SK-MEL-5 (cell line): ENCODE results near the gene UBE2R2. TPM values are rescaled to one million over a fixed set of nuclear protein-coding genes. Genes with fewer than 3 reads are reported as not detected.
"Not testable (repeated sequence)": the region's sequence is repeated elsewhere in the genome, so short reads cannot be mapped to it uniquely, and the experiment has no call there.

Experiments used
- DNase-seq: peaks from one replicate; pipeline ENCODE4 v3.0.0-alpha.2; 2016; ENCODE audit warnings: low read depth, low spot score
- in situ Hi-C: cut with HindIII; loops from 2 replicates; pipeline ENCODE4 v1.10.0; 2016; ENCODE audit warnings: low sequenced_read_pairs, high pct_unique_total_duplicates, low pct_unique_long_range_greater_than_20kb
- small RNA-seq, 2 experiments: library from RNA; depleted of rRNA; stranded (forward); fragments of <200 nt; gene quantifications; one replicate each; pipeline ENCODE3, GENCODE V24; 2014
- total RNA-seq: library from RNA; depleted of rRNA; stranded (reverse); fragments of >200 nt; shearing (Covaris generic); gene quantifications from 2 replicates; pipeline ENCODE4 v1.2.3, GENCODE V29; 2014; rRNA removed

UBE2R2 gene
- total RNA-seq, 1 experiment from 2014 or later, result 12.5 TPM

DNA sequence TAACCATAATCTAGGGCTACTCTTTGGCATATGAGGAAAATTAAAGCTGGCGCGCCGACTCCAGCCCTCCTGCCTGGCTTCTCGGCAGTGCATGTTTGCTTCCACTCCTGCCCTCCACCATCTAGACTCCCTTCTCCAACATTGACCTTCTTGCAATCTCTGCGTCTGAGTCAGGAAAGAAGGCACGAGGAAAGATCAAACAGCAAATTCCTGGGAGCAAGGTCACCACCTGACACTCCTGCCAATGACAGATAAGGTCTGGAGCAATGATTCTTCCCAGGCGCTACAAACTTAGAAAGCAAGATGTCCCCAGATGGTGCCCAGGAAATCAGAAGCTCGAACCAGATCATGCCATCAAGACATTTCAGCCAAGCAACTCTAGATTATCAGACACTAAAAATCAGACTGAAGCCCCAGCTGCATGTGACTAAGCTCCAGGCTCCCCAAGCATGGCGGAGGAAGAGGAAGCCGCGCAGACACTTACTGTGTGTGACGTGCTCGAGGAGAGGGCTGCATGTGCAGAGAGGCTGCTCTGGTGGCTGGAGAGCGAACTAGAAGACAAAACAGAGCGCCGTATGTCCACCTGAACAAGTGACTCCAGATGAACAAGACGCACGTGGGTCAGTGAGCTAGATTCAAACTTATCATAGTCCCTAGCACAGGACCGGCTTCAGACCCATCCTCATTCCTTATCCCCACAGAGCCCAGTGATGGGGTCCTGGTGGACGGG lies 115.3 kb downstream of the UBE2R2 start:
- no peak for DNase-seq
- in situ Hi-C loops, result no loop called here

DNA sequence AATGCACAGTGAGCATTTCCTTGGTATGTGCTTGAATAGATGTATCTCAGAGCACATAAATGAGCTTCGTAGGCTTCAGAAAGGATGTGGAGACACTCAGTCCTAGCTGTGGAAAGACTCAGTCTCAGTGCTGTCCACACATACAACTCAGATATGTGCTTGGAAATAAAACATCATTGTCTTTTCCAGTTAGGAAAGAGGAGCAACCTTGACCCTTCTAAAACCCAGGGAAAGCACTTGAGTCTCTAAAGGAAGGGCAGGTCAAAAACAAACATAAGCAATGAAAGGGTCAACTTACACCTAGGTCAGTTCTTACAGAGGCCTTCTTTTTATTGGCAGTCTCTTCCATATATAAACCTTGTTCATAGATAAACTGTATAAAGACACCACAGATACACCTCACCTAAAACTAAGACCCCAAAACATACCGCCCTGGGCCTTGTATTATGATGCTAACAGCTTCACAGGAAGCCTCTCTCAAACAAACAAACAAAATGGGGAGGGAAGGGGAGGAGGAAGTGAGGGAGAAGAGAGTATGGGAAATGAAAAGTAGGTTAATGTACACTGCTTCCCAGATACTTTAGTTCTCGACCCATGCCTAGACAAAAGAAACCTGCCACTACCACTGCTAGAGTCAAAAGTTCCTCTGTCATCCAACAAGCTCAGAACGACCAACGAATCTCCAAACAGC lies 117.4 kb downstream of the UBE2R2 start:
- no peak for DNase-seq
- in situ Hi-C loops, result no loop called here

DNA sequence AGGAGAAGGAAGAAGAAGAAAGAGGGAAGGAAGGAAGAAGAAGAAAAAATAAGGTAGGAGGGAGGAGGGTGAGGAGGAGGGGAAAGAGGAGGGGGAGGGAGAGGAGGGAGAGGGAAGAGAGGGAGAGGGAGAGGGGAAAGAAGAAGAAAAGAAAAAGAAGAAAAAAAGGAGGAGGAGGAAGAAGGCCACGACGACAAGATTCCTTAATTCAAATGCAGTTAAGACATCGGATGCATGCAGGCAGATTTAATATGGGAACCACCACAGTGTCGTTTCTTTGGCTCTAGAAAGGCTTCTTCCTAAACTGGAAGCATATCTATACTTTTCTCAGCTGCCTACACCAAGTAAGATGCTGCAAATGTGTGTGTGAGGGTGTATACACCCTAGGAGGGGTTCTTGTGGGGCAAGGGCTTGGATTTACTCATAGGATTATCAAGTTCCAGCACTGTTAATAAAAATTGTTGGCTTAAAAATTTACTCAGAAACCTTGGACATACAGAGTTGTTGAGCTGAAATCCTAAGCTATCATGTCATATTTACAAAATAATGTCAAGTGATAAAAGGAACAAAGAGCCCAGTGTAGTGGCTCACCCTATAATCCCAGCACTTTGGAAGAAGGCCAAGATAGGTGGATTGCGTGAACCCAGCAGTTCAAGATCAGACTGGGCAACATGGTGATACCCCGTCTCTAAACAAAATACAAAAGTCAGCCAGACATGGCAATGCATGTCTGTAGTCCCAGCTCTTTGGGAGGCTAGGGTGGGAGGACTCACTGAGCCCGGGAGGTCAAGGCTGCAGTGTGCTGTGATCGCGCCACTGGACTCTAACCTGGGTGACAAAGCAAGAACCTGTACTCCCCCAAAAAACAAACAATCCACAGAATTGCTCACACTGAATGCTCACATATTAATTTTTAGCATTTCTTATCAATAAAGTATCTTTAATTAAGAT lies 123.2 kb downstream of the UBE2R2 start:
- peak; percentile 41 for DNase-seq
- in situ Hi-C loops, result no loop called here

DNA sequence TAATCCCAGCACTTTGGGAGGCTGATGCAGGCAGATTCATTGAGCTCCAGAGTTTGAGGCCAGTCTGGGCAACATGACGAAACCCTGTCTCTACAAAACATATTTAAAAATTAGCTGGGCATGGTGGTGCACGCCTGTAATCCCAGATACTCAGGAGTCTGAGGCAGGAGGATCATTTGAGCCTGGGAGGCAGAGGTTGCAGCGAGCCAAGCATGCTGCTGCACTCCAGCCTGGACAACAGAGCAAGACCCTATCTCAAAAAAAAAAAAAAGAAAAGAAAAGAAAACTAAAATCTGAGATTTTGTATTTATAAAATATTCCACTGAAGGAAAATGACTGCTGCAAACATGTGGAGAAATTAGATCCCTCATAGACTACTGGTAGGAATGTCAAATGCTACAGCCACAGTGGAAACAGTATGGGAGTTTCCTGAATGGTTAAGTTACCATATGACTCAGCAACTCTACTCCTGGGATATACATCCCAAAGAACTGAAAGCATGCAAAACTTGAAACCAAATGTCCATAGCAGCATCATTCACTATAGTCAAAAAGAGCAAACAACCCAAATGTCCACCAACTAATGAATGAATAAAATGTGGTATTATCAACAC lies 125.6 kb downstream of the UBE2R2 start:
- in situ Hi-C loops, result no loop called here
- peak; percentile 20 for DNase-seq

DNA sequence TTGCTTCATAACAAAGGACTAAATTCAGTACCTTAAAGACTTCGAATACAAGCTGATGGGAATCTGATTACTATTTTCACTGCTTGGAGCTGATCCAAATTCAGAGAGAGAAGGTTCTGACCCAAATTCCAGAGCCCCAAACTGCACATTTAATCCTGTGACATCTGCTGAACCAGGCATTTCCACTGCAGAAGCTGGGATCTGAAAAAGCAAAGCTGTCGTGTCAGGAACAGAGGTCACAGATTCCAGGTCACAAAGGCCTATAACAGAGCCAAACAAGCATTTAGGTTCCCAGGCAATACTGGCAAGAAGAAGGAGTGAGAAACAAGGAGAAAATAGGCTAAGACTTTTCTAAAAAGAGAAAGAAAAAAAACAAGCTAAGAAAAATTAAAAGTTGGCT lies 126.4 kb downstream of the UBE2R2 start:
- in situ Hi-C loops, result no loop called here

DNA sequence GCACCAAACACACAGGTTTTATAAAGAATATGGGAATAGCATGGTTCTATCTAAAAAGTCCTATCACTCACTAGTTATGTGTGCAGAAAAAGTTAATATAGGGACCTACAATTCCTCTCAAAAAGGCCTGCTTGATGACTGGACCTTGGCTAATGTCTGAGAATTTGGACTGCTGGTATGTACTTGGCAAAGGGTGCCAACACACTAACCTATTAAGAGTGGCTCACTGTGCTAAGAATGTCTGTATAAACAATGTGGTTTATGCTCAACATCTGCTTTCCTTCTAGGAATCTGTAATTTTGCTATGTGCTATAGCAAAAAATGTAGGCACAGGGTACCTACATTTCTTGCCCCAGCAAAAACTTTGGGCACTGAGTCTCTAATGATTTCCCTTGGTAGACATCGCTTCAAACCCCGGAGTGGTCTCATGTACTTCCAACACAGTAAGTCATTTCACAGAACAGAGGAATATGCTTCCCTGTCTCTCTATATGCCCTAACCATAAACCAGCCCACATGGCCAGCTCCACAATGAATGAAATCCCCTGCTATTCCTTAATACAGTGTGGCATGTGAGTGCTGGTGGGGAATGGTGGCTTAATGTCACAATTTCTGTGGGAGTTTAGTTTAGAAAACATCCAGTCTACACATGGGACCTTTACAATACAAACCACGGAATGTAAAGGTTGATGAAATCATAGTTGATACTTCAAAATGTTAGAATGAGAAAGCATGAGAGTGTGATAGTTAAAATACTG lies 130.0 kb downstream of the UBE2R2 start:
- DNase-seq, result no peak
- in situ Hi-C loops, result no loop called here

More for the DNA sequence above, 126.4 kb downstream of the UBE2R2 start:
- no peak for DNase-seq

DNA sequence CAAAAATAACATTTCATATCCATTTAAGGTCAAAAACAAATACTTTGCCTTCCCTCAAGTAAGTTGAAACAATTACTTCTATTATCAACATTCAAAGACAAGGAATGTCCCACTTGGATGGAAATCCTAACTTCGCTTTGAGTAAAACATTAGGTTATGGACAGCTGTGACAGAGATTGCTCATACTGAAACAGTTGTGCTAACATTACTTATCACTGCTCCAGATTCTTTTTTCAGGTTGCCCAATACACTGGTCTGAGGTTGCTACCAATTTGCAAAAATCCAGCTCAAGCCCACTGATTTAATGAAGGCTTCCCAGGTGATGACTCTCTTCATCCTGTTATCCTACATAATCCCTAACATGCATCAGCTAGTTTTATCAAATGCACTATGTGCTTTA lies 133.4 kb downstream of the UBE2R2 start:
- no peak for DNase-seq
- in situ Hi-C loops, result no loop called here

DNA sequence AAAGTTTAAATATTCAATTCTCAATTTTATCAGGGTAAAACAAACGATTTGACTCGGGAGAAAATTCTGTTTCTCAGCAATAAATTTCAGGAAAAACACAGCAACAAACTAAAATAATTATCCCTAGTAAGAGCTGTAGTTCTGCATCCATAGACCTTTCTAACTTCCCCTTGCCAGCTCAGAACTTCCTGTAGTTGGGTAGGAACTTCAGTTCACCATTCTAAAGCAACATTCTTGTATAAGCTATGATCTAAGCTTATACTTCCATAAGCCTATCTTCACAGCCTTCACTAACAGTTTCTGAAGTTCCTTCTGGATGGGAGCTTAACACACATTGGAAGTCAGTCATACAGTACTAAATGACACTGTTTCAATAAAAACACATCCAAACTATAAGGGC lies 135.1 kb downstream of the UBE2R2 start:
- in situ Hi-C loops, result no loop called here
- no peak for DNase-seq

DNA sequence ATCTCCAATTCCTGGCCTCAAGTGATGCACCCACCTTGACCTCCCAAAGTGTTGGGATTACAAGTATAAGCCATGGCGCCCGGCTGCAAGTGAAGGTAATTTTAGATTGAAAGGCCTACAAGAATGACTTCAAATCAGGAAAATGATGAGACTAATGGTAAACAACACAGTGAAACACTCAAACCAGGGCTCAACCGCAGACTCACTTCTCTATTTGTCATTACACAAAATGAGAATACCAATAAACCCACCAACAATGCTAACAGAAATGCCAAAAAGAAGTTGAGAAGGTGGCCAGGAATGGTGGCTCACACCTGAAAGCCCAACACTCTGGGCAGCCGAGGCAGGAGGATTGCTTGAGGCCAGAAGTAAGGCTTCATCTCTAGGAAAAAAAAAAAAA lies 139.6 kb downstream of the UBE2R2 start:
- DNase-seq, result no peak
- in situ Hi-C loops, result no loop called here

DNA sequence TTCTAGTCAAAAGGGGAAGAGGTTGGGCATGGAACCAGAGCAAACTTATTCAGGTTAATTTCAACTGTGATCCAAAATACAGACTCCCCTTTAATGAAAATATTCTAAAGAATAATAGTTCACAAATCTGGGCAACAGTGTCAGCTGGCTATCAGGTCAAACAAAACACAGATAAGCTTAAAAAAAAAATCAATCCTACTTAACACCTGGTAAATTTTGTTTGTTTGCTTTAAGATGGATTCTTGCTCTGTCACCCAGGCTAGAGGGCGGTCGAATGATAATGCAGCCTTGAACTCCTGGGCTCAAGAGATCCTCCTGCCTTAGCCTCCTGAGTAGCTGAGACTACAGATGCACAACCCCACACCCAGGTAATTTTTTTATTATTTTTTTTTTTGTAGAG lies 142.8 kb downstream of the UBE2R2 start:
- no peak for DNase-seq
- in situ Hi-C loops, result no loop called here

DNA sequence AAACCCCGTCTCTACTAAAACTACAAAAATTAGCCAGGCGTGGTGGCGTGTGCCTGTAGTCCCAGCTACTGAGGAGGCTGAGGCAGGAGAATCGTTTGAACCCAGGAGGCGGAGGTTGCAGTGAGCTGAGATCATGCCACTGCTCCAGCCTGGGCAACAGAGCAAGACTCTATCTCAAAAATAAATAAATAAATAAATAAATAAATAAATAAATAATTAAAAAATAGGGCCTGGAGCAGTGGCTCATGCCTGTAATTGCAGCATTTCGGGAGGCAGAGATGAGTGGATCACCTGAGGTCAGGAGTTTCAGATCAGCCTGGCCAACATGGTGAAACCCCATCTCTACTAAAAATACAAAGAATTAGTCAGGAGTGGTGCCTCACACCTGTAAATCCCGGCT lies 145.5 kb downstream of the UBE2R2 start:
- in situ Hi-C loops, DNase-seq: not testable (repeated sequence)

DNA sequence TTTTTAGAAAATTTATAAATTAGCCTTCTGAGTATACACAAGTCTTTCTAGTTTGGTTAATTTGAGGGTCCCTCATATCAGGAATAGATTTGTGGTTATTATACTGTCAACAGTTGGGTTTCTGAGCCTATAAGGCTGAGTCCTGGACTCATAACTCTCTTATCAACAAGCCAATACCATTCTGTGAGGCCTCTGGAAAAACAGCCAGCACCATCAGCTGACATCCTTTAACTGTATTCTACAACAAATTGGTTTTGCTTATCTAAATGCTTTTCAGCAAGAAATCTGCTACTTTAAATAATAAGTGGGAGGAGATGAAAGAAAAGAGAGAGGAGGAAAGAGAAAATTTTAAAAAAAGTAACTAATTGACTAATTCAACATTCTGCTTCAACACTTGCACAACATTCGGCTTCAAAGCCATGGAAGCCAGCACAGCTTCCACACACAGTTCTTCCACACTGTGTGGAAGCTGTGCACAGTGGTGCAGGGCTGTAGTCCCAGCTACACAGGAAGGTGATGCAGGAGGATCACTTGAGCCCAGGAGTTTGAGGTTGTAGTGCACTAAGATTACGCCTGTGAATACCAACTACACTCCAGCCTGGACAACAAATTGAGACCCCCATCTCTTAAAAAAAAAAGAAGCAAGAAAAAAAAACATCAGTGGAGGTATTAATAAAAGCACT lies 147.3 kb downstream of the UBE2R2 start:
- in situ Hi-C loops, result no loop called here
- no peak for DNase-seq

Small RNA genes lying within 50 kb of the gene (small RNA-seq; reads per million reads assigned to genes)
- 0 reads per million in 2 experiments for gene RF00019
- gene RNU4ATAC11P, result 0 to 0.05 reads per million in 2 experiments
- gene SNORD121A, result 9.6 to 170 reads per million in 2 experiments
- gene SNORD121B, result 0 reads per million in 2 experiments

Other genes with a start within 250 kb of the UBE2R2 start
- gene PRSS3, start 21.6 kb upstream of the UBE2R2 start, total RNA-seq, result not detected in 2 replicates
- 11.4 and 13.5 TPM in 2 replicates for gene UBAP2, start 231.7 kb downstream of the UBE2R2 start, total RNA-seq